Heart left ventricle (tissue), 13 donors: ENCODE results near the gene KLF7.

Experiments used
- POLR2A ChIP-seq, 2 donors: fragments of 450-650 bp; IDR thresholded peaks; one replicate each; pipeline ENCODE4 v1.6.1; 2017; ENCODE audit warnings: antibody characterized with exemption in 2 of 2, mild to moderate bottlenecking in 2 of 2, moderate library complexity in 2 of 2
- TF ChIP-seq, protein P1 (sequence below), 12 donors: fragments of 200-600 bp; sonication (generic) in 4 of 12; IDR thresholded peaks; one replicate each; pipeline versions ENCODE4 v1.5.0 to v1.8.0; 2018 to 2022; ENCODE audit warnings: antibody characterized with exemption in 12 of 12, mild to moderate bottlenecking in 5 of 12
- donor health status: ischemic (EF 13 %, LVEDD 7.1; RV severe dilation, severe dysfunction).
- donor health status: DM: no; HTN: yes; CAD: no.
- donor health status: DM: no; HTN: no; CAD: no.
- donor health status: ischemic (EF 25% LVEDD 6.9; RV normal size, moderate dysfunction).
- donor health status: ischemic (EF 25% LVEDD 5.7; RV mildly dilated, moderate dysfunction).
- donor health status: ischemic (EF 35%, LVEDD 5.7; RV mildly dilated, moderate dysfunction).
- donor health status: nonischemic (EF 11% LVEDD 7.7; RV severe dilation, severe dysfunction).
- donor health status: DM: yes; HTN: yes; CAD: no.
- donor health status: PGD.
- donor health status: ischemic (EF 29% LVEDD 5.4; RV normal size, mild dysfunction).
- donor health status: nonischemic (EF 23%, LVEDD 6.1; RV moderate dilation, normal function).

GRCh38 chr2:207044379-207045362 lies 121.1 kb downstream of the KLF7 start:
- TF ChIP-seq, protein P1, sequence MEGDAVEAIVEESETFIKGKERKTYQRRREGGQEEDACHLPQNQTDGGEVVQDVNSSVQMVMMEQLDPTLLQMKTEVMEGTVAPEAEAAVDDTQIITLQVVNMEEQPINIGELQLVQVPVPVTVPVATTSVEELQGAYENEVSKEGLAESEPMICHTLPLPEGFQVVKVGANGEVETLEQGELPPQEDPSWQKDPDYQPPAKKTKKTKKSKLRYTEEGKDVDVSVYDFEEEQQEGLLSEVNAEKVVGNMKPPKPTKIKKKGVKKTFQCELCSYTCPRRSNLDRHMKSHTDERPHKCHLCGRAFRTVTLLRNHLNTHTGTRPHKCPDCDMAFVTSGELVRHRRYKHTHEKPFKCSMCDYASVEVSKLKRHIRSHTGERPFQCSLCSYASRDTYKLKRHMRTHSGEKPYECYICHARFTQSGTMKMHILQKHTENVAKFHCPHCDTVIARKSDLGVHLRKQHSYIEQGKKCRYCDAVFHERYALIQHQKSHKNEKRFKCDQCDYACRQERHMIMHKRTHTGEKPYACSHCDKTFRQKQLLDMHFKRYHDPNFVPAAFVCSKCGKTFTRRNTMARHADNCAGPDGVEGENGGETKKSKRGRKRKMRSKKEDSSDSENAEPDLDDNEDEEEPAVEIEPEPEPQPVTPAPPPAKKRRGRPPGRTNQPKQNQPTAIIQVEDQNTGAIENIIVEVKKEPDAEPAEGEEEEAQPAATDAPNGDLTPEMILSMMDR (IDR thresholded peaks at IDR 0.05): no peak
- no peak for TF ChIP-seq POLR2A (IDR thresholded peaks at IDR 0.05)
